ENCODE results near the gene CSTB. TPM values are rescaled to one million over a fixed set of nuclear protein-coding genes. Genes with fewer than 3 reads are reported as not detected.
A peak's percentile ranks its signal among the peaks of the same experiment; 100 is the strongest.
"Not testable (repeated sequence)": the region's sequence is repeated elsewhere in the genome, so short reads cannot be mapped to it uniquely, and the experiment has no call there.

CSTB gene
- total RNA-seq (ENCODE audit: insufficient read depth, low replicate concordance) = 7.7 TPM

- peak; percentile 78 for DNase-seq (ENCODE audit: low spot score)
Observed at GRCh38 chr21:43775795-43776430, at the start of gene CSTB. Gene CSTB (minus strand): TSS chr21:43776308. CDS start chr21:43776269, 39 bp downstream.

- DNase-seq (ENCODE audit: low spot score) = no peak
Observed at GRCh38 chr21:43825242-43825935, 49.3 kb upstream of the CSTB start.

GRCh38 chr21:43824333-43825241 lies 48.5 kb upstream of the CSTB start:
- peak; percentile 41 for DNase-seq (ENCODE audit: low spot score)

GRCh38 chr21:43822741-43823140 lies 46.6 kb upstream of the CSTB start:
- DNase-seq (ENCODE audit: low spot score) = not testable (repeated sequence)

- DNase-seq (ENCODE audit: low spot score) = not testable (repeated sequence)
Observed at GRCh38 chr21:43822166-43822565, 46.1 kb upstream of the CSTB start.

- DNase-seq (ENCODE audit: low spot score) = no peak
Observed at GRCh38 chr21:43820466-43820865, 44.4 kb upstream of the CSTB start.

- no peak for DNase-seq (ENCODE audit: low spot score)
Observed at GRCh38 chr21:43819511-43820405, 43.6 kb upstream of the CSTB start.

GRCh38 chr21:43818685-43819084 lies 42.6 kb upstream of the CSTB start:
- no peak for DNase-seq (ENCODE audit: low spot score)

GRCh38 chr21:43817157-43818086 lies 41.3 kb upstream of the CSTB start:
- DNase-seq (ENCODE audit: low spot score) = no peak

GRCh38 chr21:43816611-43817071 lies 40.5 kb upstream of the CSTB start:
- no peak for DNase-seq (ENCODE audit: low spot score)

- no peak for DNase-seq (ENCODE audit: low spot score)
Observed at GRCh38 chr21:43815991-43816390, 39.9 kb upstream of the CSTB start.

- DNase-seq (ENCODE audit: low spot score) = no peak
Observed at GRCh38 chr21:43815107-43815613, 39.1 kb upstream of the CSTB start.

- no peak for DNase-seq (ENCODE audit: low spot score)
Observed at GRCh38 chr21:43814215-43815106, 38.4 kb upstream of the CSTB start.

GRCh38 chr21:43813656-43813980 lies 37.5 kb upstream of the CSTB start:
- DNase-seq (ENCODE audit: low spot score) = no peak

GRCh38 chr21:43812957-43813655 lies 37.0 kb upstream of the CSTB start:
- DNase-seq (ENCODE audit: low spot score) = no peak

GRCh38 chr21:43812139-43812821 lies 36.2 kb upstream of the CSTB start:
- no peak for DNase-seq (ENCODE audit: low spot score)

- DNase-seq (ENCODE audit: low spot score) = no peak
Observed at GRCh38 chr21:43811262-43812105, 35.4 kb upstream of the CSTB start.

Data from umbilical cord (tissue), 2 donors.